Occipital lobe (tissue), 2 donors: Measurements from ENCODE around the gene SLC38A2. TPM values are rescaled to one million over a fixed set of nuclear protein-coding genes. Genes with fewer than 3 reads are reported as not detected.
"Not testable (repeated sequence)": the region's sequence is repeated elsewhere in the genome, so short reads cannot be mapped to it uniquely, and the experiment has no call there.

Experiments
- DNase-seq: peaks from one replicate; lab custom pipeline; 2025; lab: John Stamatoyannopoulos, UW
- total RNA-seq: library from RNA; depleted of rRNA; stranded (reverse); fragments of >200 nt; gene quantifications from one replicate; pipeline ENCODE4 v1.2.3, GENCODE V29; 2014

Gene SLC38A2
- total RNA-seq, 1 donor from 2014 or later = 259 TPM

DNA sequence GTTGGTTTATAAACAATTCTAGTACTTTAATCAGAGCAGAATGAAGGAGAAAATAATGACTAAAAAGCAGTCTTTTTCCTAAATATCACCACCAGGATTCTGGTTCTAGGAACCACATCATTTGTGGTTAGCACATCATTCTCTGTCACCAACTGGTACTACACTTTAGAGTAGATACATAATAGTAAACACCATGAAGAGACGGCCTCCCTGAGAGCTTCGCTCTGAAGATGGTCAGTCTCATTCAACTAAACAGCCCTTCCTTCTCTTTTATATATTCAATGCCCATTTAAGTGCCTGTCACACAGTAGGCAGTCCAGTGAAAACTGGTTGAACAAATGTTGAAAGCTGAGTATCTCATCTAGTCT is 10.9 kb downstream of the SLC38A2 start:
- DNase-seq = no peak

DNA sequence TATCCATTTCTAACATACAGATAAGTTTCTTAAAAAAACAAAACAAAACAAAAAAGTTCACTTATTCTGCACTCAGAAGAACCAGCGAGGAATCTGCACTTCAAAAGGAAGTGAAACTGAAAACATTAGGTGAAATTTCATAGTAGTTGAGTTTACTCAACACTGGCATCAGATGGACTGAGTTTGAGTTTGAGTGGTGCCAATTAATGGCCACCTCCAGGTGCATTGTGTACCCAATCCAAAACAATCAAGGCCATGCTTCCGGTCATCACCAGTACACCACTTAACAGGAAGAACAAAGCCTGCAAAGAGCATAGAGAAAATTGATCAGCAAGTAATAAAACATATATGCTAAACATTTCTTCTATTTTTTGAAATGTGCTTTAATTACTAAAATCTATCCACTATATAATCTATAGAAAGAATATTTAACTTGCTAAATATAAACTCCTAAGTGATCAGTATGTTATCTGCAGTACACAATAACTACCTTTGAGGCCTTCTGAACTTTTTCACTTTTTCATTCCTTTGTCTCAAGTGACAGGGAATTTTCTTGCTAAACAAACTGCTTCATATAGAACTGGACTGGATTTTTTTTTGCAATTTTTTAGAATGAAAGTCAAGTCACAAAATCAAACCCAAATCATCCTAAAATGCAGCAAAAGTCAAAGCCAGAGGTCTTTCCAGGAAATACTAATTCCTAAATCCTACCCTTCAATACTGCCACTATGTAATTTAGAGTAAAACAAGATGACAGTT is 11.5 kb downstream of the SLC38A2 start:
- no peak for DNase-seq

DNA sequence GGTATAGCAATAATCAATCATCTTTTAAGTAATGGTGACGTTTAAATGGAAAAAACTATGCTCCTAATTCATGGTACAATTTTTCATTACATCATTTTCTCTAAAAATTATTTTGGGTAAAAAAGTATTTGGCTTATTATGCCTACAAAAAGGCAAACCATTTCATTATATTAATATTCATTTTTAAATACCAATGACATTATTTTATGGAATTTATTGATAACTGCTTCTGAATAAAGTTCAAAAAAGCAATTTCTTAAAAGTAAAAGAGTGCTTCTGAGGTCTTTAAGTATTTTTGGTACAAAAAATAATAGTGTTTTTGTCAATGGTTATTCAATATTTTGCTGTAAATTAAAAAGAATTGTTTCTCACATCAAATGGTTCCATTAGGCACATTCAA is 12.2 kb downstream of the SLC38A2 start:
- DNase-seq = no peak

- no peak for DNase-seq
Observed at GRCh38 chr12:46359667-46360280, 12.8 kb downstream of the SLC38A2 start.

DNA sequence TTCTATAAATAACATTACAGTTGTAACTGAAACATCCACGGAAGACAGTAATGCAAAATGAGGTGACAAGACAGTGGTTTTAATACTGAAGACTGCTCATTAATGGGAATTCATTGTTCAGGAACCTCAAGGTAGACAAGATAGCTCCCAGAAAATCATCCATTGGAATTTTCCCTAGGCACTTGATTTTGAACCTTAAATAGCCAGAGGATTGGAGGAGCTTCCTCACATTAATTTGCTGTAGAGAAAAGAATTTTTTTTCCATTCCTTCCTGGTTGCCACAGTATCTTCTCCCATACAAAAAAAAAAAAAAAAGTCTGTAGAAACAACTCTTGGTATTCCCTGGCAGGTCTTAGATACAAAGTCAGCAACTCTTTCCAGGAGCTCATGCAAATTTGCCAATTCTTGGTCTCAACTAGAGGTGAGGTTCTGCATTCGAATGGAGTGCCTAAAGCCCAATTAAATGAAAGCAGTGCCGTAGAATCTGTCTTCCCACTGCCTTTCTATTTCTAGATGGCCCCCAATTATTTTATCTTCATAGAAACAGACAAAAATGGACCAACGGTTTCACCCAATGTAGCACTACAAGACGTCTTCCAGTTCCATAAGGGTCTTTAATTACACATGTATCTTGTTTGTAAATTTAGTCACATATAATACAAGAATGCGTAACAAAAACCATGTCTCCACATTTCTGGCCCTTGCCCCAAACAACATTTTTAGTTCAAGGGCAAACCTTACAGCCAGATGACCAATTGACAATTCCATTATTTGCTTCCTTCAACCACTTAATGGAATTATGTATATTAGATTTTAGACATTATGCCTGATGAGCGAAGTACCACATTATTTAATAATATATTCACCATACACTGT is 13.5 kb downstream of the SLC38A2 start:
- no peak for DNase-seq

DNA sequence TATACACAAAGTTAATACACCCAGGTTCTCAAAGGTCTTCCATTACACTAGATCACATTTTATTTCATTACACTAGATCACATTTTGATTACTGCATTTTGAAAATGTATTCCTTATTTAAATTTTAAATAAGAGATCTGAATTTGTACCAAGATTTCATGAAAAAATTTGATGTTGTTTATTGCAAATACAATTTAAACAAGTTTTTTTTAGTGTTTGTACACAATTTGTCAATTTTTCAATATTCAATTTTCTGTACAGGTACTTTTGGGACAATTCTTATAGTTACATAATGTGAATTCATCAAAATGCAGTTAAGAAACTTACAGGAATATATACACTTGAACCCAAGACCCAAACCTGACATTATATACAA is 14.3 kb downstream of the SLC38A2 start:
- no peak for DNase-seq

- no peak for DNase-seq
Observed at GRCh38 chr12:46357438-46358324, 14.9 kb downstream of the SLC38A2 start.

DNA sequence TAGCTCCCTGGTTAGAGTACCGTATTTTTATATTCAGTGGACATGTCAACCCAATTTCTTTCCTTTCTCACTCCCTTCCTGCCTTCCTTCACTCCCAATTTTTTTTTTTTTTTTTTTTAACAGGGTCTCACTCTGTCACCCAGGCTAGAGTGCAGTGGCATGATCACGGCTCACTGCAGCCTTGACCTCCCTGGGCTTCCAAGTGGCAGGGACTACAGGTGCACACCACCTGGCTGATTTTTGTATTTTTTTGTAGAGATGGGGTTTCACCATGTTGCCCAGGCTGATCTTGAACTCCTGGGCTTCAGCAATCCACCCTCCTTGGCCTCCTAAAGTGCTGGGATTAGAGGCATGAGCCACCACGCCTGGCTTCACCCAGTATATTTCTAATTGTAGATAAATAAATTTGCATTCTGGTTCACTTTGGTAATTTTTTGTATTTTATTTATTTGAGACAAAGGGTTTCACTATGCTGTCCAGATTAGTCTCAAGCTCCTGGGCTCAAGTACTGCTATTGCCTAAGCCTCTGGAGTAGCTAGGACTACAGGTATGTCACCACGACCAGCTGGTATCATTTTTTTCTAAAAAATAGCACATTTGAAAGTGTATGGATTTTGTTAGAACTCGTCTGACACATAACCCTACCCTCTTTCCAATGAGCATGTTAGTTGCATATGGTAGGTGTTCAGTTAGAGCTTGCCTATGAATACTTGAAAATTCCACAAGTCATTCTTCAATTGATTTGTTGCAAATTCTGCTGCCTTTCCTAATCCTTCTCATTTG is 15.7 kb downstream of the SLC38A2 start:
- DNase-seq = no peak

DNA sequence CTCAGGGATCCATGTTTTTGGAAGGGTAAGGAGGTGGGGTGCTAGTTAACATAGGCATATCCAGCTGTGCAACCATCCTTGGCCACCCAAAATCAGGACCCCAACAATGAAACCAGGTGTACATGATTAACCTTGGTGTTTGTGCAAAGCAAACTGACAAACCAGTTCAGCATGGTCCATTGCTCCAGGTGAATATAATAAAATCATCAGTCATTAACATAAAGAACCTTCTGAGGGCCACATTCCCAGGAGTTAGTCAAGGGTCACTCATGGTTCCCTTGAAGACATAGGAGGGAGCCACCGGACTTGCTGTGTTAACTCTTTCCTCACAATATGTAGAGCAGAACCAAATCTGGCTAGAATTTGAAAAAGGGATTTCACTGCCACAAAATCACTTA is 17.8 kb downstream of the SLC38A2 start:
- DNase-seq = no peak

GRCh38 chr12:46354111-46354801 is 18.3 kb downstream of the SLC38A2 start:
- no peak for DNase-seq

DNA sequence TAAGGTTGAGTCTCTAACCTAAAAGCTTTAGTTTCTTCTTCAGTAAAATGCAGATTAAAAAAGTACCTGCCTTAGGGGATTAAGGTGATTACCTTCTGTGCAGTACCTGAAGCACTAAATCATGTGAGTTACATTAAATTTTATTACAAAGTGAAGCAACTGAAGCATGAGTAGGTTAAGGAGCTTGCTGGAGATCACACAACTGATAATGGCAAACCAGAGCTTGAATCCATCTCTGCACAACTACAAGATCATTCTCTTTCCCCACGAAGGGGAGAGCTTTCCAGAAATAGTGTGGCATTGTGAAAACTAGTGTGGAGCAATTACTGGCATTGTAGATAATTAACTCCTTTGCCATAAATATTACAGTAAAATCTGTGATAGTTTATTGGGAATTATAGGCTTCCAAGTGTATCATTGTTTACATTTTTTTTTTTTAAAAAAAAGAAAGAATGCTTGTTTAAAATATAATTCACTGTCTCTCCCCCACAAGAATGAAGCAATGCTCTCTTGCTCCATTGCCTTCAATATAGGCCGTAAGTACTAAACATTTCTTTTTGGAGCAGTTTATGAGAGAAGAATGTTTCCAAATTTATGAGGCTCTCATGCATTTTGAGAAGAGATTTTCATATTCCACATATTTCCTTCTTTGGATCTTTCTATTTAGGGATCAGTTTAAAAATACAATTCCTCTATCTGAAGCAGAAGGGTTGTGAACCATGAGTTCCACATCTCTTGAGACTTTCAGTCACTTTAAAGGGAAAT is 20.5 kb downstream of the SLC38A2 start:
- DNase-seq = no peak

- no peak for DNase-seq
Observed at GRCh38 chr12:46351138-46351537, 21.4 kb downstream of the SLC38A2 start.

- DNase-seq = no peak
Observed at GRCh38 chr12:46349253-46349652, 23.3 kb downstream of the SLC38A2 start.

- no peak for DNase-seq
Observed at GRCh38 chr12:46343118-46343852, 29.3 kb downstream of the SLC38A2 start.

- DNase-seq = no peak
Observed at GRCh38 chr12:46342562-46343033, 30.0 kb downstream of the SLC38A2 start.

- no peak for DNase-seq
Observed at GRCh38 chr12:46339051-46339450, 33.5 kb downstream of the SLC38A2 start.

GRCh38 chr12:46332260-46332659 is 40.3 kb downstream of the SLC38A2 start:
- no peak for DNase-seq

DNA sequence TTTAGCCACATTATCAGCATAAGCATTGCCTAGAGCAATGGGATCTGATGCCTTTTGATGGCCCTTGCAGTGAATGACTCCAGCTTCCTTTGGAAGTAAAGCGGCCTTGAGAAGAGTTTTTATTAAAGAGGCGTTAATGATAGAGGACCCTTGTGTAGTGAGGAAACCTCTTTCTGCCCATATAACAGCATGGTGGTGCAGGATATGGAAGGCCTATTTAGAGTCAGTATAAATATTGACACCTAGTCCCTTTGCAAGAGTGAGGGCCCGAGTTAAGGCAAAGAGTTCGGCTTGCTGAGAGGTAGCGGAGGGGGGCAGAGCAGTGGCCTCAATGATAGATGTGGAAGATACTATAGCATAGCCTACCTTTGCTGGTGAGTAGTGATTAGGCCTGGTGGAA is 47.5 kb downstream of the SLC38A2 start:
- DNase-seq = not testable (repeated sequence)
